HG03378 (cell line): ENCODE measurements around the gene SEMA4C.

Source experiments
- ATAC-seq: cut with Tn5 transposase; IDR thresholded peaks from one replicate; pipeline ENCODE4 v1.9.1; 2021; ENCODE audit warnings: mild to moderate bottlenecking, moderate library complexity; ENCODE audit not compliant: unreplicated experiment

Gene SEMA4C

GRCh38 chr2:96882906-96883305, 13.0 kb upstream of the SEMA4C start:
- ATAC-seq, result no peak

- no peak for ATAC-seq
Measured at GRCh38 chr2:96882230-96882629, 12.3 kb upstream of the SEMA4C start.

GRCh38 chr2:96881349-96882195, 11.7 kb upstream of the SEMA4C start:
- ATAC-seq, result no peak

DNA sequence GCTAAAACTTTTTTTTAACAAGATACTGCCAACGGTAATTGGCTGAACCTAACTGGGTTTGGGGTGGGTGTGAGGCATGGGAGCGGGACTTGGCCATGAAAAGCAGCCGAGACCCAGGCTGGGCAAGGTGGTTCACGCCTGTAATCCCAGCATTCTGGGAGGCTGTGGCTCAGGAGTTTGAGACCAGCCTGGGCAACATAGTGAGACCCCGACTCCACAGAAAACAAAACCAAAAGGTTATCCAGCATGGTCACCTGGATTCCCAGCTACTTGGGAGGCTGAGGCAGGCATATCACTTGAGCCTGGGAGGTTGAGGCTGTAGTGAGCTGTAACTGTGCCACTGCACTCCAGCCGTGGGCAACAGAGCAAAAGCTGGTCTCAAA, 11.0 kb upstream of the SEMA4C start:
- ATAC-seq, result no peak

GRCh38 chr2:96879545-96880040, 9.7 kb upstream of the SEMA4C start:
- ATAC-seq, result no peak

- ATAC-seq, result no peak
Measured at GRCh38 chr2:96878796-96879544, 9.1 kb upstream of the SEMA4C start.

DNA sequence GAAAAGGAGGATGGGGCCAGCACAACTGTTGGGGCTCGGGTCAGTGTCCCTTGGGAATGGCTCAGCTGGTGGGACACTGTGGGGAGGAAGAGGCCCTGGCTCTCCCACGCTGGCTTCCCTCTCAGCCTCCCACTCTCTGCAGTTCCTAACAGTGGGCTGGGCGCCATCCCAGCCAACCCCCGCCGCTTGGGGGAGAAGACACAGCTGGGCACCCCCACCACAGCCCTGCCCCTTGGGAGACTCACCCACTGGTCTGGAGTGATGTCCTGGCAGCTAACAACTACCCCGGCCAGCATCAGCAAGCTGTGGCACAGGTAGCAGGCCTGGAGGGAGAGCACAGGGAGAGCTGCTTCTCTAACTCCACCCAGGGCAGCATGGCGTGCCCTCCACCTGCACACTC, 8.3 kb upstream of the SEMA4C start:
- no peak for ATAC-seq

DNA sequence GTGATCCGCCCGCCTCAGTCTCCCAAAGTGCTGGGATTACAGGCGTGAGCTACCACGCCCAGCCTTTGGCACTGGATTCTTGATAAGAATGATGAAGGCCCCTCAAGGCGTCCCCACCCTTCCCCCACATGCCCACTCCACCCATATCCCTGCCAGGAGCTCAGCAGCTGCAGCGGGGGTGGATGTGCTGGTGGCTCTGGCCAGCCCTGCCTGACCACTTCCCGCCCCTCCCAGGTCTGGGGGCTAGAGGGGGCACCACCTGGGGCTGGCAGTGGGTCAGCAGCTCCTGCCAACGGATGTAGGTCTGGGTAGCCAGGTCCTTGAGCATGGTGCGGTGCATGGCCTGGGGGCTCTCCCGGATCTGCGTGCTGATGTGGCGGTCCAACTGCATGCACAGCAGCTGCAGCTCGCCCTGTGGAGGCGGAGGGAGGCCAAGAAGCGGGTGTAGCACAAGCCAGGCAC, 7.8 kb upstream of the SEMA4C start:
- no peak for ATAC-seq

DNA sequence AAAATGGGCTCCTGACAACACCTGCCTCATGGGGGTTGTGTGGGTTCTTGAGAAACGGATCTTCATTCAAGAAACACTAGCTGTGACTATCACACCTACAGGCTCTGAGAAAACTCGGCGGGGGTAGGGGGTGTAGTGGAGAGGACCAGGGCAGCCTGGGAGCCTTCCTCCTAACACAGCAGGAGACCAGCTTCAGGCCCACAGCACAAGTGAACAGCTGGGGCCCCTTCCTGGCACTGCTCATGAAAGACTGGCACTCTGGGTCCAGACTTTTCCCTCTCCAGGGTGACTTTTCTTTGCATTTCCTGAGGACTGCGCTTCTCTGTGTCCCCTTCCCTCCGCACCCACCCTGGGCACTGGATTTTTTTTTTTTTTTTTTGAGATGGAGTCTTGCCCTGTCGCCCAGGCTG, 7.2 kb upstream of the SEMA4C start:
- no peak for ATAC-seq

DNA sequence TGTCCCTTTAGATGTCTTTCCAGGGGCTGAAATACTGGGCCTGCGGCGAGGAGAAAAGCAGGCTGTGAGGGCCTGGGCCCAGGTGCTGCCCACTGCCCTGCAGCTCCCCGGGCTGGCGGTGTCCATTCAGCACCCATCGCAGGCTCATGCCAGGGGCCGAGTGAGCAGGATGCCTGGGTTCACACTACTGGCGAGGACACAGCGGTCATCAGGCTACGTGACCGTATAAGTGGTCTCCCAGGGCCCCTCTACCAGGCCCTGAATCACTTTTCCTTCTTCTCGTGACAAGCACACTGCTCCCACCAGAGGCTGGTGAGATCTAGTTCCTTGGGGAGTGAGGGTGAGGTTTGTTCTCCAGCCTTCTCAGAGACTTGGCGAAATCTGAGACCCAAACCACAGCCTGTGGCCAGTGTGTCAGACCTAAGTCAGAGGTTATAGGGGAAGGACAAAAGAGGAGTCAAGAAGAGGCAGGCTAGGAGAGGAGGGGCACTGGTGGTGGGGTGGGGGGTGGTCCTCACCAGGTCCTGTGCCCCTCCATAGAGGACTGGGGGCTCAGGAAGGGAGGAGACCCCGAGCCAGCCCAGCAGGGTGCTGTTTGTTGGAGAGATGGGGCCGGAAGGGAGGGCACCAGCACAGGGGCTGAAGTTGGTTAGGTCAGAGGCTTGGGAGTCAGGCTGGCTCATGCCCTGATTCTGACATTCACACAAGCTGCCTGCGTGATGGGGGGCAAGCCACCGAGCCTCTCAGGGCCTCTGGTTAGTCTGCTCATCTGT, 6.6 kb upstream of the SEMA4C start:
- no peak for ATAC-seq

DNA sequence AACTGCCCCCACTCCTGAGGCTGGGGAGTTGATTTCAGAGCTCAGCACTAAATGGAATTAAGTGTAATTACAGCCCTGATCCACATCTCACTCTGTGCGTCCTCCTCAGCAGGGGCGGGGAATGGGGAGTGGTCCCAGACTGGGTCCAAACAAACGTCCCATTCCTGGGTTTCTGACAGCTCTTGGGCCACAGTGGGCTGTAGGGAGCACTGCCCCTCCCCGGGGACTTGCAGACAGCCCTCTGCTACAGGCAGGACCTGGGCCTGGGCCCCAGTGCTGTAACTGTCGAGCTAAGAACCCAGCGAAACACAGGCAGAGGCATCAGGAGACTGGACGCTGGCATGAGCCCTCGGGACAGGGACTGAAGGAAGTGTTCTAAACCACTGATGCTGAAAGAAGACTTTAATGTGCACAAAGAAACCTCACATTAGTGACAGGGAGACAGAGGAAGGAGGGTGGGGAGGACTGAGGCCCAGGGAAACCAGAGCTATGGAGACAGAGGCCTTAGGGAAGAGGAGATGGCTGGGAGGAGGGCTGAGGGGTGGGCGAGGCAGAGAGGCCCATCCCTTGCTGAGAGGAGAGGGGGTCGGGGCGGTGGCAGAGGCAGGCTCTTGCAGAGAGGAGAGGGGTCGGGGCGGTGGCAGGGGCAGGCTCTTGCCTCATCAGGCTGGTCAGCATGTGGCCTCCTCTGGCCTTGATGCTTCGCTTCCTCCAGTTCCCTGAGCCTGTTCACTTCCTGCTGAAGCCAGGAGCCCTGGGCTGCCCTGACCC, 5.8 kb upstream of the SEMA4C start:
- ATAC-seq, result no peak

GRCh38 chr2:96874198-96874831, 4.4 kb upstream of the SEMA4C start:
- peak; percentile 54 for ATAC-seq

DNA sequence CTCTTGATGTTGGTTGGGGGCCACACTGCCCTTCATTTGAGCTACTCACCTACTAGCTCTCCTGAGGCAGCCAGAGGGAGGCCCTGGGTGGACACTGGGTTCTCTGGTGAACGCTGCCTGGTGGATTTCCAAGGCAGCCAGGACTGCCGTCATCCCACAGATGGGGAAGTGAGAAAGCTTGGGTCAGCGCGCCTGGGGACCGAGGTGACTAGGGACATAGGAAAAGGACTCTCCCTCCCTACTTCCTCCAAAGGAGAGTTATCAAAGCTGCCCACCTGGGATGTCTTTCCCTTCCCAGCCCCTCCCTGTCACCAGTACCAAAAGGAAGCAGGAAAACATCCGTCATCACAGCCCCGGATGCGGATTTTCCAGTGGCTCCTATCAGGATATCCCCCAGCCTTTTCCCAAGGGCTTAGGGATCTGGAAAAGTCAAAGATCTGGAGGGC, 3.8 kb upstream of the SEMA4C start:
- no peak for ATAC-seq

GRCh38 chr2:96872591-96873349, 2.9 kb upstream of the SEMA4C start:
- no peak for ATAC-seq

DNA sequence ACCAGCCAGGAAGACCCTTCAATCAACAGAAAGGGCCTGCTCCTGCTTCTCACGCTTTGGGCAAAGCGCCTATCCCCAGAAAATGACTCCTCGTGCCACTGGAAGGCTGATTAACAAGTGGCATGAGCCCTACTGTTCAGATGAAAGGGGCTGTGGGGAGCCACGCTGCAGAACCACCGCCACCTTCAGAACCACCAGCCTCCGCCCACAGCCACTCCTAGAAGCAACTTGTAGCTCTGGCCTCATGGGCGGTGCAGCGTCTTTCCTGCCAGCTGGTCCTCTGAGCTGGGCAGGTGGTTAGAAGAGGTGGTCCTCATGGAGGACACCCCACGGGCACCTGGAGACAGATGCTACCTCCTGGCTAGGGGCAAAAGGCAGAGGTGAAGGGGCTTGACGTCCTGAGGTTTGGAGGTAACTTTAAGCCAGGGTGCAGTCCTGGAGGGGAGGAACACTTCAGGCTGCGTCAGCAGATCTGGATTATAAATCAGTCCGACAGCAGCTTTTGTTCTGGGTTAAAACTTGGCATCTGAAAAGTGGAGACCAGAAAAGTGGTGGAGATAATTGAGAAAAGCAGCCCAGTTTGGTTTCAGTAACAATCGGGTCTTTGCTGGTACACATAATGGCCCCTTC, 861 bp upstream of the SEMA4C start:
- no peak for ATAC-seq

GRCh38 chr2:96869281-96869821, 529 bp downstream of the SEMA4C start:
- no peak for ATAC-seq

DNA sequence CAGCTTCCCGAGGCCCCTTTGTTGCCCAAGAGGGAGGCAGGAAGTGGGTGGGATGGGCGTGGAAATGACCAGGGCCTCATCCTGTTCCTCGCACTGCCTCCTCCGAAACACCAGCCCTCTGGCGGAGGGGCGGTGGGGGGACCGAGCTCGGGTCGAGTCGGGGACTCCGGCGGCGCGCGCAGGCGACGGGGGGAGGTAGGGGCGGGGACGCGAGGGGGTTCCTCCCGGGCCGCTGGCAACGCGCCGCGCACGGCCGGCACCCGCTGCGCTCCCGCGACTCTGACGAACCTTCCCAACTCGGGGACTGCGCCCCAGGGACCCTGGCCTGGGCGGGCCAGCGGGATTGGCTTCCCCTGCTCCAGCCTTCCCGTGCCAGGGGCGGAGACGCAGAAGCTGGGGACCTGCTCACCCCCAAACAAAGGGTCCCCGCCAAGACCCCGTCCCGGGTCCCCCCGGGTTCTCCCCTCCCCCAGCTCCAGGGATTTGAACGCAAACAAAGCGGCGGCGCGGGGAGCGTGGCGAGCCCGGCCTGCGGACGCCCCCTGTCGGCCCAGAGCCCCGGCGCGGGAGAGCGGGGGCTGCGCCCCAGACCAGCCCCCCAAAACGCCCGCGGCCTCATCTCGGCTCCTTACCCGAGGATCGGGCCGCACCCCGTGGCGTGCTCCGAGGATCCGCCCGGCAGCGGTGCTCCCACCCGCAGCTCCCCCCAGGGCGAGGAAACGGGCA, 1.2 kb downstream of the SEMA4C start:
- no peak for ATAC-seq
